NCI-H460 (cell line): ENCODE data around the gene ERCC1. TPM values are rescaled to one million over a fixed set of nuclear protein-coding genes. Genes with fewer than 3 reads are reported as not detected.

Experiments
- DNase-seq: peaks from one replicate; pipeline ENCODE4 v3.0.0-alpha.2; 2016; ENCODE audit warnings: low read depth; ENCODE audit errors: extremely low read depth
- small RNA-seq, 2 experiments: library from RNA; depleted of rRNA; stranded (forward); fragments of <200 nt; gene quantifications; one replicate each; pipeline ENCODE3, GENCODE V24; 2014
- total RNA-seq: library from RNA; depleted of rRNA; stranded (reverse); fragments of >200 nt; shearing (Covaris generic); gene quantifications from 2 replicates; pipeline ENCODE4 v1.2.3, GENCODE V29; 2014; rRNA removed

Gene ERCC1
- total RNA-seq, 1 experiment from 2014 or later = 81.5 TPM

DNA sequence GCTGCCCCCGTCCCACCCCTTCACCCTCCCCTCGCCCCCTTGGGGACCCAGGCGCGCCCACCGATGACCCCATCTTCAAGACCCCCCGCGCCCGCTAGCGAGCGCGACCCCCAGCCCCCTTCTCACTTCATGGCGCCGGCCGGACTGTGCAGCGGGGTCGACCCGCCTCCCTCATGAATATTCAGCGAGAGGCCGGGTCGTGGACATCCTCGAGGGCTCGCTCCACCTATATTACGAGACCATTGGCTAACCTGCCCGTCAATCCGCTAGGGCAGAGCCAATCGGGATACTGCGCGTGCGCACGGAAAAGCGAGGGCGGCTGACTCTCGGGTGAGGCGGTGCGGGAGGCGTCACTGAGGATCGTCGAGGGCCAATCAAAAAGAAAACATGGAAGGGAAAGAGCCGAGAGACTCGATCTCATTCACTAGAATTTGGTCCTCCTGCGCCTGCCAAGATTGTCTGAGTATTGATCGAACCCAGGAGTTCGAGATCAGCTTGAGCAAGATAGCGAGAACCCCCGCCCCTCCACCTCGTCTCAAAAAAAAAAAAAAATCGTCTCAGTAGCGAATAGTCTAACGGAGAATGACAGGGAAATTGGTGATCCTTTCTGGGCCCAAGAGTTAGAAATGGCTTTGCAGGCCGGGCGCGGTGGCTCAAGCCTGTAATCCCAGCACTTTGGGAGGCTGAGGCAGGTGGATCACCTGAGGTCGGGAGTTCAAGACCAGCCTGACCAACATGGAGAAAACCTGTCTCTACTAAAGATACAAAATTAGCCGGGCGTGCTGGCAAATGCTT lies 53.1 kb downstream of the ERCC1 start, which contains the start of gene ERCC2:
Gene ERCC2 (minus strand): TSS at position 164 of the 795 bp plus-strand sequence. CDS start 33 bp downstream, at position 131.
- DNase-seq = peak; percentile 96

DNA sequence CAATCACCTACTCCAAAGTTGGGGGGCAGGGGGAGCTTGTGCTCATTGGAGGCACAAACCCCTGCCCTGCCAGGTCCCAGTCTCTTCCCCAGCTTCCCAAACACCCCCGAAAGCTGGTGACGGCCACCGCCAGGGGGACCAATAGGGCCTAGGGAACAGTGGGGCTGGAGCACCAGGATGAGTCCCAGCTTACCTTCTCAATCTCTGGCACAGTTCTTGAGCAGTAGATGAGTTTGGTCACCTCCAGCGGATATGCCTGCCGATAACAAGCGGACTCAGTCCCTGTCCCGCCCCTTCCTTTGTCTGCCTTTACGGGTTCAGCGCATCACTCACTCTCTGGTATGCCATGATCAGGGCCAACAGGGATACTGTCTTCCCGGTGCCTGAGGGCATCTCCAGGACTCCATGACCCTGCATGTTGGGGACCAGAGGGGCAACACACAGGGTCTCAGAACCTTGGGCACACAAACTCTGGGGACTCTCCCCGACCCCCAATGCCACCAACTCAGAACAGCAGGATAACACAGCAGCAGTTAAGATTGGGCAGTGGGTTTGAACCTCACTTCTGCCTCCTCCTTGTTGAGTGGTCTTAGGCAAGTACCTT lies 54.9 kb downstream of the ERCC1 start:
- no peak for DNase-seq

GRCh38 chr19:45368127-45368526 lies 55.6 kb downstream of the ERCC1 start:
- no peak for DNase-seq

DNA sequence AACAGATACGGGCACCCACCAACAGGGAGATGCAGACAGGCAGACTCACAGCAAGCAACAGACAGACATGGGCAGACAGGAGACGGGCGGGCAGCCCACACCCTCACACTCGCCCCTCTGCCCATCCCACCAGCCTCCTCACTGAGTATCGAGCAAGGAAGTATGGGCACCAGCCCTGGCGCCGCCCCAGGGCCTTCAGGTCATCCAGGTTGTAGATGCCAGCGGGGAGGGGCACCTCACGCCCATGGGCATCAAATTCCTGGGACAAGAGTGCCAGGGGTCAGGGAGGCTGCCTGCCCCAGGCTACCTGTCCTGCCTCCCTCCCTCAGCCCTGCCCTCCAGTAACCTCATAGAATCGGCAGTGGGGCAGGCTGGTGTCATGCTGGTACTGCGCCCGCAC lies 59.0 kb downstream of the ERCC1 start:
- DNase-seq = no peak

DNA sequence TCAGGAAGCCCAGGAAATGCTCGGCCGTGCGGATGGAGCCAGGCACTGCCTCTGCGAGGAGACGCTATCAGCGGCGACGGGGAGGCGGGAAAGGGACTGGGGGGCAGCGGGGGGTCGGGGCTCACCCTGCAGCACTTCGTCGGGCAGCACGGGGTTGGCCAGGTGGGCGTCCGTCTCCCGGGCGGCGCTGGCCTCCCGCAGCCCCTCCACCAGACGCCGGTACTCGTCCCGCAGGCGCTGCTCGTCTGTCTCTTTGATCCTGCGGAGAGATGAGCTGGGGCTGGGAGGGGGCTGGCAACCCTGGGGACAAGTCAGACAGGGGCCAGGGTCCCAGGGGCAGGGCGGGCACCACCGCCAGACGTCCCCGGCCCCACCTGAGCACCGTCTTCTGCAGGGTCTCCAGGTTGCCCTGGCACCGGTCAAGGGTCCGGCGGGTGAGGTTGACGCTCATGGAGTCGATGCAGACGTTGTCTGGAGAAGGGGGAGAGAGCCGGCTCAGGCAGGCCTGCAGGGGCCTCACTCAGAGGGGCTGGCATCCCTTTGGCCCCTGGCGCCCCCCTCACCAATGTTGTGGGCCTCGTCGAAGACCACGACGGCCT lies 59.8 kb downstream of the ERCC1 start:
- DNase-seq = no peak

DNA sequence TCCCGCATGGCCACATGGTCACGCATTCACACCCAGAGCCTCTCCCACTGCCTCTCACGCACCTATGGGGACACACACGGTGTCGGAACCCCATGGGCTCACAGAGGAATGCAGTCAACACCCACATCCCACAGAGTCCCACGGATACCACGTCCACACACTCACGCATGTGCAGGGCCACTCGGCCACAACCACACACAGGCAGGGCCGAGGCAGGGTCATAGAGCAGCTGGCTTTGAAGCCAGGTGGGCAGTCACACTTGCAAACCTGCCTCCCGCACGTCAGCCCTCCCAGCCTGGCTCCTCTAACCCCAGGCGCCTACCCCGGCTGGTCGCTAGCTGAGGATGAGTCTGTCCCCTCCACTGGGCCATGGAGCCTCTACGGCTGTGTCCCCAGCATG lies 61.4 kb downstream of the ERCC1 start:
- DNase-seq = no peak

- no peak for DNase-seq
These were observed 62.1 kb downstream of the ERCC1 start for GRCh38 chr19:45361608-45362007.

DNA sequence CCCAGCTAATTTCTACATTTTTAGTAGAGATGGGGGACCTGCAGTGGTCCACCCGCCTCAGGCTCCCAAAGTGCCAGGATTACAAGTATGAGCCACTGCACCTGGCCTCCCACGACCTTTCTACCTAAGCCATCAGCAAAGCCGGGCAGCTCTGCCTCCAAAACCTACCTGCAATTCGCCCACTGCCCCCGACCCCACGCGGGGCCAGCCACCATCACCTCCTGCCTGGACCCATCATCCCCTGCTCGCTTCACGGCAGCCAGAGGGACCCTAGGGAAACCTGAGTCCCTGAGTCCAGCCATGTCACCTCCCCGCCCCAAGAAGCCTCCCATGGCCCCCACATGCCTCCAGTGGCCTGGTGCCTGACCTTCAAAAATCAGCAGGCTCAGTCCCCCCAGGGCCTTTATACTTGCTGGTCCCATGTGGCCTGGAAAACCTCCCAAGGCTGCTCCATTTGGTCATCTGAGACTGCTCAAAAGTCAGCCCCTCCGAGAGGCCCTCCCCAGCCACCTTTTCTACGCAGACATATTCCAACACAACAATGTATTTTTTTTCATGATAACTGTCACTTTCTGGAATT lies 65.4 kb downstream of the ERCC1 start:
- no peak for DNase-seq

DNA sequence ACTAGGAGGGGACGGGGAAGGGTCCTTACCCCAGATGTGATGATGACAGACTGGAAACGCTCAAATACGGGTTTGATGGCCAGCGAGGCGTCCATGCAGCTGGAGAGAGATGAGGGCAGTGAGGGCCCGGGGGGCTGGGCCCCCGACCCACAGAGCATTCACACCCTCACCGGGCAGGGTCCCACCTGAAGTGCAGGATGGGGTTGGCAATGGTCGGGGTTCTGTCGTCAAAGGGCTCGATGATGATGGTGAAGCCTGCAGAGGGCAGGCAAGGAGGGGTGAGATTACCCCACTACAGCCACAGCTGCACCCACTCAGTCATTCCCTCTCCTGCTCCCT lies 66.3 kb downstream of the ERCC1 start:
- DNase-seq = no peak

Small RNA genes lying within 50 kb of the gene (small RNA-seq; reads per million reads assigned to genes)
- 0 reads per million in 2 experiments for gene MIR6088

Other genes starting within 250 kb of the ERCC1 start
- gene TRAPPC6A, start 245.7 kb downstream of the ERCC1 start, total RNA-seq = 5.3 and 5.8 TPM in 2 replicates
- 4.0 and 4.2 TPM in 2 replicates for gene BLOC1S3, start 245.1 kb downstream of the ERCC1 start, total RNA-seq
- gene EXOC3L2, start 178.5 kb downstream of the ERCC1 start, total RNA-seq = not detected in 2 replicates
- 22.4 and 28.1 TPM in 2 replicates for gene MARK4, start 172.6 kb downstream of the ERCC1 start, total RNA-seq
- gene CKM, start 101.0 kb downstream of the ERCC1 start, total RNA-seq = 0.14 TPM in 1 of 2 replicates, not detected in the other
- gene KLC3, start 83.2 kb downstream of the ERCC1 start, total RNA-seq = 0.87 and 1.0 TPM in 2 replicates
- gene ERCC2, start 53.3 kb downstream of the ERCC1 start, total RNA-seq = 11.2 and 12.3 TPM in 2 replicates
- 2.9 and 5.2 TPM in 2 replicates for gene PPP1R13L, start 18.8 kb downstream of the ERCC1 start, total RNA-seq
- 11.3 and 12.7 TPM in 2 replicates for gene POLR1G, start 17.3 kb downstream of the ERCC1 start, total RNA-seq
- 1.7 and 1.9 TPM in 2 replicates for gene FOSB, start 44.1 kb upstream of the ERCC1 start, total RNA-seq
- 0.79 and 1.6 TPM in 2 replicates for gene RTN2, start 73.1 kb upstream of the ERCC1 start, total RNA-seq
- gene PPM1N, start 74.5 kb upstream of the ERCC1 start, total RNA-seq = 1.6 and 2.0 TPM in 2 replicates
- 45.4 and 50.3 TPM in 2 replicates for gene VASP, start 83.6 kb upstream of the ERCC1 start, total RNA-seq
- gene OPA3, start 160.9 kb upstream of the ERCC1 start, total RNA-seq = 6.0 and 6.3 TPM in 2 replicates
- 0.09 and 0.57 TPM in 2 replicates for gene GPR4, start 178.3 kb upstream of the ERCC1 start, total RNA-seq
- 19.1 and 21.4 TPM in 2 replicates for gene EML2, start 215.5 kb upstream of the ERCC1 start, total RNA-seq
- 0.69 and 1.1 TPM in 2 replicates for gene GIPR, start 244.3 kb upstream of the ERCC1 start, total RNA-seq